ENCODE results near the gene VWA1.
"Not testable (repeated sequence)": the region's sequence is repeated elsewhere in the genome, so short reads cannot be mapped to it uniquely, and the experiment has no call there.

VWA1 gene

GRCh38 chr1:1459711-1460110, 24.2 kb downstream of the VWA1 start:
- DNase-seq, result not testable (repeated sequence)

- DNase-seq, result no peak
These were observed 25.1 kb downstream of the VWA1 start for GRCh38 chr1:1460540-1461130.

GRCh38 chr1:1461721-1462317, 26.3 kb downstream of the VWA1 start:
- no peak for DNase-seq

GRCh38 chr1:1462318-1462966, 27.0 kb downstream of the VWA1 start:
- peak; percentile 44 for DNase-seq

- no peak for DNase-seq
These were observed 27.8 kb downstream of the VWA1 start for GRCh38 chr1:1463312-1463711.

GRCh38 chr1:1468196-1468985, 32.9 kb downstream of the VWA1 start:
- not testable (repeated sequence) for DNase-seq

- peak; percentile 71 for DNase-seq
These were observed 35.3 kb downstream of the VWA1 start for GRCh38 chr1:1470626-1471388.

GRCh38 chr1:1471389-1472052, 36.0 kb downstream of the VWA1 start, which contains the start of gene ATAD3B:
Gene ATAD3B, plus strand, starts transcription at chr1:1471765. Its CDS starts 120 bp downstream, at chr1:1471885.
- peak; percentile 94 for DNase-seq

- DNase-seq, result not testable (repeated sequence)
These were observed 36.8 kb downstream of the VWA1 start for GRCh38 chr1:1472053-1472876.

GRCh38 chr1:1476011-1476410, 40.5 kb downstream of the VWA1 start:
- DNase-seq, result not testable (repeated sequence)

- DNase-seq, result no peak
These were observed 41.7 kb downstream of the VWA1 start for GRCh38 chr1:1477206-1477605.

- DNase-seq, result no peak
These were observed 44.3 kb downstream of the VWA1 start for GRCh38 chr1:1479547-1480487.

- DNase-seq, result not testable (repeated sequence)
These were observed 45.0 kb downstream of the VWA1 start for GRCh38 chr1:1480488-1480867.

- DNase-seq, result not testable (repeated sequence)
These were observed 46.3 kb downstream of the VWA1 start for GRCh38 chr1:1481811-1482210.

- no peak for DNase-seq
These were observed 47.4 kb downstream of the VWA1 start for GRCh38 chr1:1482856-1483255.

GRCh38 chr1:1483714-1484113, 48.2 kb downstream of the VWA1 start:
- DNase-seq, result no peak

GRCh38 chr1:1484976-1485750, 49.7 kb downstream of the VWA1 start:
- not testable (repeated sequence) for DNase-seq

- DNase-seq, result not testable (repeated sequence)
These were observed 50.3 kb downstream of the VWA1 start for GRCh38 chr1:1485755-1486317.

GRCh38 chr1:1487701-1488100, 52.2 kb downstream of the VWA1 start:
- DNase-seq, result no peak
